Sigmoid colon (tissue), 7 donors: Measurements from ENCODE around the gene RNPS1. TPM values are rescaled to one million over a fixed set of nuclear protein-coding genes. Genes with fewer than 3 reads are reported as not detected.

Experiments
- DNase-seq: peaks from one replicate; pipeline ENCODE4 v3.0.0-alpha.2; 2019
- H3K27ac ChIP-seq, 4 donors: fragments of 200-600 bp; sonication (generic); one replicate each; pipeline ENCODE4 v1.5.1; 2016 to 2019; ENCODE audit warnings: mild to moderate bottlenecking in 1 of 4
- H3K27me3 ChIP-seq, 3 donors: fragments of 200-600 bp; sonication (generic); one replicate each; pipeline ENCODE4 v1.5.1; 2019; ENCODE audit warnings: mild to moderate bottlenecking in 1 of 3
- H3K36me3 ChIP-seq, 4 donors: fragments of 200-600 bp; sonication (generic); one replicate each; pipeline ENCODE4 v1.5.1; 2016 to 2019
- H3K4me1 ChIP-seq, 4 donors: fragments of 200-600 bp; sonication (generic); one replicate each; pipeline ENCODE4 v1.5.1; 2017 to 2019
- H3K4me3 ChIP-seq, 4 donors: fragments of 200-600 bp; sonication (generic); one replicate each; pipeline ENCODE4 v1.5.1; 2017 to 2019; ENCODE audit warnings: mild to moderate bottlenecking in 2 of 4, moderate library complexity in 1 of 4
- H3K9me3 ChIP-seq, 4 donors: fragments of 200-600 bp in 3 of 4; sonication (generic) in 3 of 4; one replicate each; pipeline versions ENCODE4 v1.5.1 to v1.6.1; 2013 to 2019
- EP300 ChIP-seq, 4 donors: sonication (generic); formaldehyde crosslinking; IDR thresholded peaks; one replicate each; pipeline ENCODE4 v1.6.1; 2017; ENCODE audit warnings: antibody characterized with exemption in 4 of 4
- POLR2A ChIP-seq, 2 donors: fragments of 450-650 bp; IDR thresholded peaks; one replicate each; pipeline ENCODE4 v1.6.1; 2016; ENCODE audit warnings: antibody characterized with exemption in 2 of 2, mild to moderate bottlenecking in 2 of 2, moderate library complexity in 2 of 2
- POLR2AphosphoS5 ChIP-seq, 4 donors: sonication (generic); formaldehyde crosslinking; IDR thresholded peaks; one replicate each; pipeline ENCODE4 v1.6.1; 2017; ENCODE audit warnings: antibody characterized with exemption in 4 of 4
- WGBS, 2 donors: extraction: QIAGEN DNeasy Blood & Tissue Kit; methylation state at CpG; one replicate each; pipeline ENCODE4 v1.1.7; 2013; 5-methylcytosine and 5-hydroxymethylcytosine counted together
- intact Hi-C: fragments of 100-400 bp; cut with DNase I; formaldehyde crosslinking; loops from one replicate; pipeline ENCODE4 v1.15.1; 2023
- polyA plus RNA-seq, 3 donors: library from polyadenylated mRNA; stranded (reverse); fragments of 200-250 nt; gene quantifications; one replicate each; pipeline ENCODE4 v1.2.3, GENCODE V29; 2013
- total RNA-seq, 4 donors: library from RNA; depleted of rRNA; stranded (reverse); fragments of >200 nt; gene quantifications; one replicate each; pipeline ENCODE4 v1.1.0, GENCODE V29; 2016
- TF ChIP-seq, protein P1 (sequence below), 4 experiments: fragments of 450-650 bp in 3 of 4; fragments of 200-600 bp in 1 of 4; IDR thresholded peaks; one replicate each; pipeline ENCODE4 v1.5.1; 2016 to 2019; ENCODE audit warnings: antibody characterized with exemption in 4 of 4, mild to moderate bottlenecking in 3 of 4, moderate library complexity in 2 of 4
- donor health status: healthy with polysubstance abuse.
- donor health status: Bipolar disorder and iron deficiency.
- donor health status: healthy.

Gene RNPS1
- total and polyA plus RNA-seq, 7 donors, result 110 to 171 (median 128) TPM

DNA sequence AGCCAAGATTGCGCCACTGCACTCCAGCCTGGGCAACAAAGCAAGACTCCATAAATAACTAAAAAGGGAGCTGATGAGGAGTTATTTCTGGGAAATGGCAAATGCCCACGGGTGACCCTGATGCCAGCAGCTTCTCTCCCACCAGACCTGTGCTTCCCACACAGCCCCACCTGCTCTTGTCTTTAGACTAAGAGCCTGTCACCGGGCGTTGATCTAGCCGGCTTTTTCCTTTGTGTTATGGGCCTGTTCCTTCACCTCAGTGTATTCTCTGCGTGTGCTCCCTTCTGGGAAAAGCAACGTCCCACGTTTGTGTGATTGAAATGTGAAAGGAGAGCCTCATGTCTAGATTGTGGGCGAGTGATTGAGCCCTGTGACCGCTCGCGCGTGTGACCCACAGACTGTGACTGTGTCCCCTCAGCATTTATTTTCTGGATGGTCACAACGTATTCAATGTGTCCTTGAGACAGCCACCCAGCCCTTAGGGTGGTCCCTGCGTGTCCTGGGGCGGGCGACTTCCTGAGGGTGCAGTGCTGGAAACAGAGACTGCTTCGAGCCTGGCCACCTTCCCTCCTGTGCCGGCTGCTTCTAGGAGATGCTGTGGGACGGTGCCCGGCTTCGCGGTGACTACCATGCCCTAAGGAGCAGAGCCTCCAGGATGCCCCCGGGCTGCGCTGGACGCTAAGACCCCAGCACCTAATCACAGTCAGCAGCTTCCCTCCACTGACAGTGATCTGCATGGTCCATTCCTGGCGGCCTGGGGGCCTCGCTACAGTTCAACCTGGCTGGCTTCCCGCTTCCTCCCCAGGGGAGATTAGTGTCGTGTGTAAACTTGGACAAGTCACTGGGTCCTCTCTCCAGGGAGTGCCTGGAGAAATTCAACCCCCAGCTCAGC is 7.8 kb upstream of the RNPS1 start:
- intact Hi-C loops, result loop anchor here (10.0 kb wide), 1 partner anchor 229 kb away; no protein-coding TSS in a partner anchor
- 76 to 82% methylated on average over 30 of the region's 30 CpGs for WGBS, 2 donors
- DNase-seq, result no peak
- Histone ChIP-seq H3K36me3 (peaks cover 0 to 19% (median 5%) of the 10 kb centered on the region in 4 donors), H3K4me1 (peaks cover 0 to 12% (median 0%) of the 10 kb centered on the region in 4 donors), H3K9me3 (no peaks in the 10 kb centered on the region), H3K27me3 (no peaks in the 10 kb centered on the region), H3K27ac (no peak overlapping the region), H3K4me3 (no peak overlapping the region)
- no peak for TF ChIP-seq EP300 (IDR thresholded peaks at IDR 0.05)
- no peak for TF ChIP-seq POLR2AphosphoS5 (IDR thresholded peaks at IDR 0.05)
- TF ChIP-seq, protein P1, sequence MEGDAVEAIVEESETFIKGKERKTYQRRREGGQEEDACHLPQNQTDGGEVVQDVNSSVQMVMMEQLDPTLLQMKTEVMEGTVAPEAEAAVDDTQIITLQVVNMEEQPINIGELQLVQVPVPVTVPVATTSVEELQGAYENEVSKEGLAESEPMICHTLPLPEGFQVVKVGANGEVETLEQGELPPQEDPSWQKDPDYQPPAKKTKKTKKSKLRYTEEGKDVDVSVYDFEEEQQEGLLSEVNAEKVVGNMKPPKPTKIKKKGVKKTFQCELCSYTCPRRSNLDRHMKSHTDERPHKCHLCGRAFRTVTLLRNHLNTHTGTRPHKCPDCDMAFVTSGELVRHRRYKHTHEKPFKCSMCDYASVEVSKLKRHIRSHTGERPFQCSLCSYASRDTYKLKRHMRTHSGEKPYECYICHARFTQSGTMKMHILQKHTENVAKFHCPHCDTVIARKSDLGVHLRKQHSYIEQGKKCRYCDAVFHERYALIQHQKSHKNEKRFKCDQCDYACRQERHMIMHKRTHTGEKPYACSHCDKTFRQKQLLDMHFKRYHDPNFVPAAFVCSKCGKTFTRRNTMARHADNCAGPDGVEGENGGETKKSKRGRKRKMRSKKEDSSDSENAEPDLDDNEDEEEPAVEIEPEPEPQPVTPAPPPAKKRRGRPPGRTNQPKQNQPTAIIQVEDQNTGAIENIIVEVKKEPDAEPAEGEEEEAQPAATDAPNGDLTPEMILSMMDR (IDR thresholded peaks at IDR 0.05), result no peak
- no peak for TF ChIP-seq POLR2A (IDR thresholded peaks at IDR 0.05)

DNA sequence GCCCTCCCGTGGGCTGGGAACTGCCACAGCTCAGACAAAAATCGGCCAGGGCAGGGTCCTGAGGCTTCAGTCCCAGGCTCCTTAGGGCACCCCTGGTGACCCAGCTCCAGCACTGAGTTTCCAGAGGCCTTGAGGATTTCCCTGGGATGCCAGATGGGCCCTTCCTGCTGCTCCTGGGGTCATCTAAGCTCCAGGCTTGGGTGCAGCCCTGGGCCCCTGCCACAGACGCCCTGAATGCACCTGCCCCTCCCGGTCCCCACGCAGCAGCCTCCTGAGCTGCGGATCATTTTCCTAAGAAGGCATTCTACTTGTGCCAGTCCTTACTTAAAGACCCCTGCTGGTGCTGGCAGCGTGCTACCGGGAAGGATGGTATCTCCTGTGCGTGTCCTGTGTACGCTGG is 6.0 kb upstream of the RNPS1 start:
- DNase-seq, result no peak
- Histone ChIP-seq H3K9me3 (no peaks in the 10 kb centered on the region), H3K27me3 (no peaks in the 10 kb centered on the region), H3K27ac (no peak overlapping the region), H3K4me1 (peaks cover 0 to 27% (median 13%) of the 10 kb centered on the region in 4 donors), H3K36me3 (peaks cover 0 to 12% (median 2%) of the 10 kb centered on the region in 4 donors), H3K4me3 (no peak overlapping the region)
- WGBS, 2 donors, result 77 to 92% methylated on average over 10 of the region's 10 CpGs
- intact Hi-C loops, result loop anchor here (10.0 kb wide), 1 partner anchor 231 kb away; no protein-coding TSS in a partner anchor
- TF ChIP-seq POLR2AphosphoS5 (IDR thresholded peaks at IDR 0.05), result no peak
- TF ChIP-seq, protein P1 (IDR thresholded peaks at IDR 0.05), result no peak
- TF ChIP-seq POLR2A (IDR thresholded peaks at IDR 0.05), result no peak
- no peak for TF ChIP-seq EP300 (IDR thresholded peaks at IDR 0.05)

DNA sequence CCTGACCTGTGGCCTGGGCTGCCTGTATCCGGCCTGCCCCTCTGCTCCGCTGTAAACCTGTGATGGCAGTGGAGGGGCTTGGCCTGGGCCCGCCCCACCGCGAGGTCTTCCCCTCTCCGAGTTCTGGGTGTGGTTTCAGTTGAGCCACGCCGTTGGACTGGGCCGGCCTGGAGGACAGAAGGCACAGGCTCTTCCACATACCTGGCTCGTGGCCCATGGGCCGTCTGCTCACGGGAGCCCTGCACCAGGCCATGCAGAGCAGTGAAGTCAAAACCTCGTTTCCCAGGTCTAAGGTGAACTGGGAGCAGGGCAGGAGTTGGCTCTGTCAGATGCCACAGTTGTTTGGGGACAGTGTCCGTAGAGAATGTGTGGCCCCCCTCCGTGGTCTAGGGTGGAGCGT is 5.6 kb upstream of the RNPS1 start:
- 51 to 84% methylated on average over 16 of the region's 16 CpGs for WGBS, 2 donors
- H3K36me3 ChIP-seq, result peaks cover 0 to 12% (median 2%) of the 10 kb centered on the region in 4 donors
- peaks cover 0 to 30% (median 14%) of the 10 kb centered on the region in 4 donors for H3K4me1 ChIP-seq
- H3K9me3 ChIP-seq, result no peaks in the 10 kb centered on the region
- H3K4me3 ChIP-seq, result no peak overlapping the region
- no peak for TF ChIP-seq POLR2A (IDR thresholded peaks at IDR 0.05)
- no peak for TF ChIP-seq POLR2AphosphoS5 (IDR thresholded peaks at IDR 0.05)
- TF ChIP-seq, protein P1 (IDR thresholded peaks at IDR 0.05), result no peak
- TF ChIP-seq EP300 (IDR thresholded peaks at IDR 0.05), result no peak
- no peak overlapping the region for H3K27ac ChIP-seq
- intact Hi-C loops, result loop anchor here (10.0 kb wide), 1 partner anchor 231 kb away; no protein-coding TSS in a partner anchor
- no peaks in the 10 kb centered on the region for H3K27me3 ChIP-seq
- DNase-seq, result no peak

DNA sequence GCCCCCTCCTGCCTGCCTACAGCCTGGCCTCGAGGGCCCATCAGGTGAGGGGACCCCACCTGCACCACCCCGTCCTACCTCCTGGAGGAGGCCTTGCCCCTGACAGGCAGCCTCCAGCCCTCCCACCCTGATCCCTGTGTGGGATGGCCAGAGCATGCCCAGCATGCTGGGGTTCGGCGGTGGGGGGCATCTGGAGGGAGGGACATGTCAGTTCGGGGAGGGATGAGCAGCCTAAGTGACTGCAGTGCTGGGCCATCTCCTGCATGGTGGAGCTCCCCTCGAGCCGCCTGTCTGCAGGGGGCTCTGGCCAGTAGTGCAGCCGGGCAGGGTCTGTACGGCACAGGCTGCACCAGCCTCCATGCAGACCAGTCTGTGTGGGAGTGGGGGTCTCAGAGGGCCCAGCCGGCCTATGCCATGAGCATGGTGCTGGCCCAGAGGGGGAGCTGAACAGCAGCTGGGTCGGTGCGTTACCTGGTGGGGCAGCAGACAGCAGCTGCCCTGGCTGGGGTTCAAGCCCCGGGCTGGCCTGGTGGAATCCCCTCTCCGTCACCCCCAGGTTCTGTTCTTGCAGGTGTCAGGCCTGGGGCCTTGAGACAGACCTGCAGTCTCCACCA is 4.0 kb upstream of the RNPS1 start:
- H3K27ac ChIP-seq, result no peak overlapping the region
- TF ChIP-seq, protein P1 (IDR thresholded peaks at IDR 0.05), result no peak
- TF ChIP-seq POLR2A (IDR thresholded peaks at IDR 0.05) (no peak), POLR2AphosphoS5 (IDR thresholded peaks at IDR 0.05) (no peak), EP300 (IDR thresholded peaks at IDR 0.05) (no peak)
- H3K4me3 ChIP-seq, result no peak overlapping the region
- DNase-seq, result no peak
- no peaks in the 10 kb centered on the region for H3K27me3 ChIP-seq
- intact Hi-C loops, result loop anchor here (10.0 kb wide), 1 partner anchor 233 kb away; no protein-coding TSS in a partner anchor
- peaks cover 0 to 35% (median 15%) of the 10 kb centered on the region in 4 donors for H3K4me1 ChIP-seq
- H3K9me3 ChIP-seq, result no peaks in the 10 kb centered on the region
- H3K36me3 ChIP-seq, result peaks cover 0 to 12% (median 2%) of the 10 kb centered on the region in 4 donors
- WGBS, 2 donors, result 94% methylated on average over 14 of the region's 14 CpGs
